Neural progenitor cell (in vitro differentiated cells): Measurements from ENCODE around the gene PPCDC.

Source experiments
- CTCF ChIP-seq: fragments of 200-600 bp; sonication (generic); IDR thresholded peaks from 2 replicates; pipeline ENCODE4 v1.5.1; 2017; ENCODE audit warnings: antibody characterized with exemption, mild to moderate bottlenecking
- EZH2 ChIP-seq: fragments of 200-600 bp; sonication (generic); IDR thresholded peaks from 2 replicates; pipeline ENCODE4 v1.6.1; 2017; ENCODE audit warnings: antibody characterized with exemption, mild to moderate bottlenecking, moderate library complexity
- EZH2phosphoT487 ChIP-seq: fragments of 200-600 bp; sonication (generic); IDR thresholded peaks from 2 replicates; pipeline ENCODE4 v1.6.1; 2017; ENCODE audit warnings: antibody characterized with exemption

- no peak for TF ChIP-seq CTCF
- no peak for TF ChIP-seq EZH2
- no peak for TF ChIP-seq EZH2phosphoT487
Measured at GRCh38 chr15:75038231-75038630, 14.8 kb downstream of the PPCDC start.
